H1 (cell line): ENCODE results near the gene MAGI1.
A peak's percentile ranks its signal among the peaks of the same experiment; 100 is the strongest.

Experiments used
- CEBPB ChIP-seq: IDR thresholded peaks from 2 replicates; pipeline ENCODE4 v1.6.1; 2012; ENCODE audit warnings: low read depth, low read length
- SRF ChIP-seq: IDR thresholded peaks from 2 replicates; pipeline ENCODE4 v1.6.1; 2011; ENCODE audit warnings: mild to moderate bottlenecking, low read depth, low read length, moderate library complexity
- TF ChIP-seq, protein P1 (sequence below): IDR thresholded peaks from 2 replicates; pipeline ENCODE4 v1.6.1; 2012; ENCODE audit warnings: inconsistent platforms

DNA sequence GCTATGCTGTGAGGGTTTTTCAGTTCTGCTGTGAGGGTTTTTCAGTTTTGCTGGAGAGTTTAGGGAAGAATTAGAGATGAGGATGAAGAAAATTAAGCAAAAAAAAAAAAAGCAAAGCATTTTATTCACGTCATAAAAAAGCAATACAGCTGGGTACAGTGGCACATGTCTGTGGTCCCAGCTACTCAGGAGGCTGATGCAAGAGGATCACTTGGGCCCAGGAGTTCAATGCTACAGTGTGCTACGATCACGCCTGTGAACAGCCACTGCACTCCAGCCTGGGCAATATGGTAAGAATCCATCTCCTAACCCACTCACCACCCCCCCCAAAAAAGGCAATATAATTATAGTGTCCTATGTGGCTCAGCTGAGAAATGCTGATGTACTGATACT lies 162.7 kb downstream of the MAGI1 start:
- TF ChIP-seq, protein P1, sequence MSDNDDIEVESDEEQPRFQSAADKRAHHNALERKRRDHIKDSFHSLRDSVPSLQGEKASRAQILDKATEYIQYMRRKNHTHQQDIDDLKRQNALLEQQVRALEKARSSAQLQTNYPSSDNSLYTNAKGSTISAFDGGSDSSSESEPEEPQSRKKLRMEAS: no peak
- TF ChIP-seq SRF: peak; percentile 81
- TF ChIP-seq CEBPB: no peak
